ENCODE results near the gene SMYD3.
"Not testable (repeated sequence)": the region's sequence is repeated elsewhere in the genome, so short reads cannot be mapped to it uniquely, and the experiment has no call there.

Gene SMYD3

GRCh38 chr1:246107516-246108277 lies 399.4 kb downstream of the SMYD3 start:
- no peak for DNase-seq (ENCODE audit: low spot score)

GRCh38 chr1:246106342-246106763 lies 400.7 kb downstream of the SMYD3 start:
- no peak for DNase-seq (ENCODE audit: low spot score)

- DNase-seq (ENCODE audit: low spot score), result no peak
These were observed 402.2 kb downstream of the SMYD3 start for GRCh38 chr1:246104927-246105326.

- DNase-seq (ENCODE audit: low spot score), result no peak
These were observed 407.5 kb downstream of the SMYD3 start for GRCh38 chr1:246099570-246099969.

- no peak for DNase-seq (ENCODE audit: low spot score)
These were observed 410.7 kb downstream of the SMYD3 start for GRCh38 chr1:246096356-246096755.

GRCh38 chr1:246095443-246095842 lies 411.6 kb downstream of the SMYD3 start:
- DNase-seq (ENCODE audit: low spot score), result no peak

GRCh38 chr1:246093230-246093629 lies 413.8 kb downstream of the SMYD3 start:
- DNase-seq (ENCODE audit: low spot score), result no peak

GRCh38 chr1:246092136-246092535 lies 414.9 kb downstream of the SMYD3 start:
- no peak for DNase-seq (ENCODE audit: low spot score)

GRCh38 chr1:246091477-246091876 lies 415.6 kb downstream of the SMYD3 start:
- DNase-seq (ENCODE audit: low spot score), result no peak

GRCh38 chr1:246086191-246086590 lies 420.9 kb downstream of the SMYD3 start:
- no peak for DNase-seq (ENCODE audit: low spot score)

- no peak for DNase-seq (ENCODE audit: low spot score)
These were observed 423.7 kb downstream of the SMYD3 start for GRCh38 chr1:246083416-246083815.

GRCh38 chr1:246081856-246082668 lies 425.0 kb downstream of the SMYD3 start:
- DNase-seq (ENCODE audit: low spot score), result no peak

- no peak for DNase-seq (ENCODE audit: low spot score)
These were observed 425.9 kb downstream of the SMYD3 start for GRCh38 chr1:246081138-246081702.

GRCh38 chr1:246080031-246080430 lies 427.0 kb downstream of the SMYD3 start:
- no peak for DNase-seq (ENCODE audit: low spot score)

- DNase-seq (ENCODE audit: low spot score), result no peak
These were observed 428.2 kb downstream of the SMYD3 start for GRCh38 chr1:246078888-246079252.

GRCh38 chr1:246078126-246078887 lies 428.8 kb downstream of the SMYD3 start:
- no peak for DNase-seq (ENCODE audit: low spot score)

- no peak for DNase-seq (ENCODE audit: low spot score)
These were observed 429.6 kb downstream of the SMYD3 start for GRCh38 chr1:246077476-246077875.

- no peak for DNase-seq (ENCODE audit: low spot score)
These were observed 432.7 kb downstream of the SMYD3 start for GRCh38 chr1:246074421-246074820.

- no peak for DNase-seq (ENCODE audit: low spot score)
These were observed 434.6 kb downstream of the SMYD3 start for GRCh38 chr1:246072456-246072955.

GRCh38 chr1:246071981-246072380 lies 435.1 kb downstream of the SMYD3 start:
- not testable (repeated sequence) for DNase-seq (ENCODE audit: low spot score)

- not testable (repeated sequence) for DNase-seq (ENCODE audit: low spot score)
These were observed 435.5 kb downstream of the SMYD3 start for GRCh38 chr1:246071561-246071960.

GRCh38 chr1:246069581-246069980 lies 437.5 kb downstream of the SMYD3 start:
- no peak for DNase-seq (ENCODE audit: low spot score)

Data from iPS-NIHi11 (cell line).